Liver (tissue), 9 donors: Measurements from ENCODE around the gene ARHGAP28. TPM values are rescaled to one million over a fixed set of nuclear protein-coding genes. Genes with fewer than 3 reads are reported as not detected.

ENCODE experiments used
- DNase-seq: peaks from one replicate; pipeline ENCODE4 v3.0.0-alpha.2; 2017; ENCODE audit warnings: low spot score
- H3K27ac ChIP-seq, 2 donors: one replicate each; pipeline ENCODE4 v1.7.0; 2013; ENCODE audit warnings: inconsistent platforms in 2 of 2, low read length in 2 of 2, control low read depth in 1 of 2, low read depth in 1 of 2, mild to moderate bottlenecking in 1 of 2
- H3K27me3 ChIP-seq, 4 donors: one replicate each; pipeline versions ENCODE4 v1.6.1 to v1.7.0; 2013; ENCODE audit warnings: low read length in 3 of 4, inconsistent platforms in 1 of 4, mild to moderate bottlenecking in 1 of 4, moderate library complexity in 1 of 4; ENCODE audit not compliant: control insufficient read depth in 4 of 4, insufficient read depth in 4 of 4
- H3K36me3 ChIP-seq, 4 donors: one replicate each; pipeline versions ENCODE4 v1.6.1 to v1.7.0; 2013; ENCODE audit warnings: low read length in 3 of 4, mild to moderate bottlenecking in 3 of 4, low read depth in 1 of 4, moderate library complexity in 1 of 4; ENCODE audit not compliant: control insufficient read depth in 4 of 4, insufficient read depth in 3 of 4
- H3K4me1 ChIP-seq, 4 donors: one replicate each; pipeline versions ENCODE4 v1.6.1 to v1.7.0; 2013; ENCODE audit warnings: low read length in 3 of 4, mild to moderate bottlenecking in 3 of 4, moderate library complexity in 1 of 4; ENCODE audit not compliant: control insufficient read depth in 4 of 4, insufficient read depth in 4 of 4
- H3K4me3 ChIP-seq, 3 donors: one replicate each; pipeline versions ENCODE4 v1.6.1 to v1.7.0; 2013; ENCODE audit warnings: low read length in 3 of 3, control low read depth in 1 of 3, low read depth in 1 of 3, mild to moderate bottlenecking in 1 of 3
- H3K9ac ChIP-seq, 2 donors: one replicate each; pipeline ENCODE4 v1.7.0; 2013; ENCODE audit warnings: low read length in 2 of 2, mild to moderate bottlenecking in 2 of 2, moderate library complexity in 2 of 2, control low read depth in 1 of 2, low read depth in 1 of 2
- H3K9me3 ChIP-seq, 4 donors: one replicate each; pipeline versions ENCODE4 v1.6.1 to v1.7.0; 2013; ENCODE audit warnings: low read length in 3 of 4; ENCODE audit not compliant: control insufficient read depth in 4 of 4
- ATF3 ChIP-seq: IDR thresholded peaks from 2 replicates; pipeline ENCODE4 v1.6.1; 2016; ENCODE audit warnings: antibody characterized with exemption
- CTCF ChIP-seq: fragments of 150-350 bp; IDR thresholded peaks from 2 replicates; pipeline ENCODE4 v1.5.1; 2017; ENCODE audit warnings: improper control_type of control experiment, low read depth, low read length; ENCODE audit not compliant: missing input control
- EGR1 ChIP-seq, 2 donors: IDR thresholded peaks; 2 replicates each; pipeline ENCODE4 v1.6.1; 2016 to 2018; ENCODE audit warnings: antibody characterized with exemption in 2 of 2, low read depth in 2 of 2
- FOXA1 ChIP-seq: IDR thresholded peaks from 2 replicates; pipeline ENCODE4 v1.6.1; 2016; ENCODE audit warnings: antibody characterized with exemption
- FOXA2 ChIP-seq: IDR thresholded peaks from 2 replicates; pipeline ENCODE4 v1.6.1; 2016; ENCODE audit warnings: antibody characterized with exemption
- GABPA ChIP-seq, 2 donors: IDR thresholded peaks in 1 of 2; conservative IDR thresholded peaks in 1 of 2; 2 replicates each; pipeline ENCODE4 v1.6.1; 2016; ENCODE audit warnings: antibody characterized with exemption in 2 of 2, mild to moderate bottlenecking in 1 of 2, moderate library complexity in 1 of 2
- HNF4A ChIP-seq, 2 donors: conservative IDR thresholded peaks; 2 replicates each; pipeline ENCODE4 v1.6.1; 2016; ENCODE audit warnings: antibody characterized with exemption in 2 of 2, mild to moderate bottlenecking in 2 of 2
- HNF4G ChIP-seq: IDR thresholded peaks from 2 replicates; pipeline ENCODE4 v1.6.1; 2016; ENCODE audit warnings: antibody characterized with exemption
- JUND ChIP-seq, 2 donors: IDR thresholded peaks; 2 replicates each; pipeline ENCODE4 v1.6.1; 2016; ENCODE audit warnings: antibody characterized with exemption in 2 of 2
- NR2F2 ChIP-seq: IDR thresholded peaks from 2 replicates; pipeline ENCODE4 v1.6.1; 2016; ENCODE audit warnings: antibody characterized with exemption
- RAD21 ChIP-seq, 2 donors: IDR thresholded peaks; 2 replicates each; pipeline ENCODE4 v1.6.1; 2016; ENCODE audit warnings: antibody characterized with exemption in 2 of 2, mild to moderate bottlenecking in 2 of 2
- RXRA ChIP-seq, 2 donors: IDR thresholded peaks; 2 replicates each; pipeline ENCODE4 v1.6.1; 2017 to 2018; ENCODE audit warnings: antibody characterized with exemption in 2 of 2, mild to moderate bottlenecking in 1 of 2
- SP1 ChIP-seq: IDR thresholded peaks from 2 replicates; pipeline ENCODE4 v1.6.1; 2018; ENCODE audit warnings: antibody characterized with exemption, mild to moderate bottlenecking
- TAF1 ChIP-seq: conservative IDR thresholded peaks from 2 replicates; pipeline ENCODE4 v1.6.1; 2016; ENCODE audit warnings: antibody characterized with exemption, mild to moderate bottlenecking
- YY1 ChIP-seq: IDR thresholded peaks from 2 replicates; pipeline ENCODE4 v1.6.1; 2016; ENCODE audit warnings: antibody characterized with exemption, mild to moderate bottlenecking
- ZBTB33 ChIP-seq: IDR thresholded peaks from 2 replicates; pipeline ENCODE4 v1.6.1; 2016; ENCODE audit warnings: antibody characterized with exemption
- WGBS: extraction: QIAGEN DNeasy Blood & Tissue Kit; methylation state at CpG from one replicate; pipeline ENCODE4 v1.1.7; 2013; 5-methylcytosine and 5-hydroxymethylcytosine counted together
- polyA plus RNA-seq, 2 donors: library from polyadenylated mRNA; stranded (reverse) in 1 of 2; unstranded in 1 of 2; fragments of 200-250 nt in 1 of 2; fragments of >200 nt in 1 of 2; fragmentation: Nextera tagmentation in 1 of 2; extraction: Ambion mirVana in 1 of 2; gene quantifications; one replicate each; pipeline versions ENCODE4 v1.2.1 to v1.2.3, GENCODE V29; 2013 to 2015
- total RNA-seq, 2 donors: library from RNA; depleted of rRNA; stranded (reverse); fragments of >200 nt; gene quantifications; one replicate each; pipeline ENCODE4 v1.2.3, GENCODE V29; 2014
- donor health status: healthy.
- donor health status: healthy.
- donor health status: healthy.
- donor health status: healthy.
- donor health status: healthy.

The ARHGAP28 gene
- total and polyA plus RNA-seq, 4 donors: 0.14 to 2.1 (median 0.69) TPM

GRCh38 chr18:6732952-6733351 lies 3.4 kb downstream of the ARHGAP28 start:
- H3K4me1 ChIP-seq: peaks cover 5 to 14% (median 6%) of the 10 kb centered on the region in 4 donors
- WGBS: 65% methylated on average over 2 of the region's 2 CpGs
- no peaks in the 10 kb centered on the region for H3K9me3 ChIP-seq
- no peak overlapping the region for H3K9ac ChIP-seq
- H3K36me3 ChIP-seq: no peaks in the 10 kb centered on the region
- H3K27ac ChIP-seq: no peak overlapping the region
- TF ChIP-seq FOXA1: no peak
- DNase-seq: no peak
- no peak overlapping the region for H3K4me3 ChIP-seq
- peaks cover 0 to 7% (median 3%) of the 10 kb centered on the region in 4 donors for H3K27me3 ChIP-seq

GRCh38 chr18:6733758-6734157 lies 4.2 kb downstream of the ARHGAP28 start:
- Histone ChIP-seq H3K4me1 (peaks cover 5 to 14% (median 6%) of the 10 kb centered on the region in 4 donors), H3K9ac (no peak overlapping the region), H3K27ac (no peak overlapping the region), H3K27me3 (peaks cover 0 to 7% (median 3%) of the 10 kb centered on the region in 4 donors), H3K36me3 (no peaks in the 10 kb centered on the region), H3K9me3 (no peaks in the 10 kb centered on the region), H3K4me3 (no peak overlapping the region)
- no peak for TF ChIP-seq SP1
- TF ChIP-seq GABPA (IDR thresholded peaks at IDR 0.05 in 1 of 2, conservative IDR thresholded peaks at IDR 0.05 in 1 of 2): no peak
- TF ChIP-seq YY1: no peak
- no peak for TF ChIP-seq JUND (IDR thresholded peaks at IDR 0.05)
- no peak for TF ChIP-seq CTCF
- no peak for TF ChIP-seq HNF4G
- TF ChIP-seq RXRA (IDR thresholded peaks at IDR 0.05): no peak
- TF ChIP-seq EGR1 (IDR thresholded peaks at IDR 0.05; ENCODE audit: low read depth in 2 of 2): no peak
- no peak for TF ChIP-seq FOXA2
- TF ChIP-seq ATF3: no peak
- TF ChIP-seq TAF1: no peak
- no peak for TF ChIP-seq HNF4A (conservative IDR thresholded peaks at IDR 0.05)
- no peak for TF ChIP-seq FOXA1
- TF ChIP-seq RAD21 (IDR thresholded peaks at IDR 0.05): no peak
- TF ChIP-seq ZBTB33: no peak
- TF ChIP-seq NR2F2: no peak
- 80% methylated on average over 1 of the region's 1 CpG for WGBS
- no peak for DNase-seq
